NCI-H82 treated with DMSO at 0.1 percent for 48 hours (cell line): ENCODE data around the gene TNRC18.
"Not testable (repeated sequence)": the region's sequence is repeated elsewhere in the genome, so short reads cannot be mapped to it uniquely, and the experiment has no call there.

ENCODE experiments used
- DNase-seq: peaks from one replicate; lab custom pipeline; 2025; ENCODE audit not compliant: unreplicated experiment; lab: John Stamatoyannopoulos, UW

Gene TNRC18

DNA sequence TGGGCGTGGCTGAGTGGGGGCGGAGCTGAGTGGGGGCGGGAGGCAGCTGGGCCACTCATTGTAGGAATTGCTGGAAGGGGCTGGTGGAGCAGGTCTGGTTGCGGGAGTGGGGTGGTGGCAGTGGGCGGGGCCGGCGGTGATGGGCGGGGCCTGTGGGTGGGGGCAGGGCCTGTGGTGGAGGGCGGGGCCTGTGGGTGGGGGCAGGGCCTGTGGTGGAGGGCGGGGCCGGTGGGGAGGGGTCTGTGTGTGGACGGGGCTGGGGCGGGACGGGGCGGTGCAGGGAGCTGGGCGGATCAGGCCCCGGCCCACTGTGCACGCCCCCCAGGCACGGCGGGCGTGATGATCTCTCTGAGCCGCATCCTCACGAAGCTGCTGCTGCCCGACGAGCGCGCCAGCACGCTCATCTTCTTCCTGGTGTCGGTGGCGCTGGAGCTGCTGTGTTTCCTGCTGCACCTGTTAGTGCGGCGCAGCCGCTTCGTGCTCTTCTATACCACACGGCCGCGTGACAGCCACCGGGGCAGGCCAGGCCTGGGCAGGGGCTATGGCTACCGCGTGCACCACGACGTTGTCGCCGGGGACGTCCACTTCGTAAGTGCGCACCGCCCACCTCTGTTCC is 126.9 kb downstream of the TNRC18 start:
- DNase-seq: no peak

DNA sequence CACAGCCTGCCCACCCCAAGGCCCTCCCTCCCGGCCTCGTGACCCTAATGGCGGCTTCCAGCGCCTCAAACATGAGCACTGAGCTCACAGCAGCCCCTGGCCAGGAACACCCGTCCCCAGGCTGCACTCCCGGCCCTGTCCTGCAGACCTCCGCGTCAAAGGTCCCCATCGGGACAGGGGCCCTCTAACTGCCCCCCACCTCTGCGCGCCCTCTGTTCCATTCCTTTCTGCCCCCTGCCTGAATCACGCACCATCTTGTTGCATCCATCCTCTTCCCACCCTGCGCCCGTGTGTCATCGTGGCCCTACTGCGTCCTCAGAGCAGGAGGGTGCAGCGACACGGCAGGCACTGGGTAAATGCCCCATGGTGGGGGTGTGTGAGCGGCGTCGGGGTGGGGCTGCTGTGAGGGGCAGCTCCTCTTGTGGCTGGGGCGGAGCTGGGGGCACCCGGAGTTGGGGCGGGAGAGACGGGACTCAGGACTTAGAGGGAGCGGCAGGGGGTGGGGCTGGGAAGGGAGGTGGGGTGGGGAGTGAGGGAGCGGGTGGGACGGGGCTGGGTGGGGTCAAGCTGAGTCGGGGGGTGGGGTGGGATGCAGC is 127.5 kb downstream of the TNRC18 start:
- no peak for DNase-seq

DNA sequence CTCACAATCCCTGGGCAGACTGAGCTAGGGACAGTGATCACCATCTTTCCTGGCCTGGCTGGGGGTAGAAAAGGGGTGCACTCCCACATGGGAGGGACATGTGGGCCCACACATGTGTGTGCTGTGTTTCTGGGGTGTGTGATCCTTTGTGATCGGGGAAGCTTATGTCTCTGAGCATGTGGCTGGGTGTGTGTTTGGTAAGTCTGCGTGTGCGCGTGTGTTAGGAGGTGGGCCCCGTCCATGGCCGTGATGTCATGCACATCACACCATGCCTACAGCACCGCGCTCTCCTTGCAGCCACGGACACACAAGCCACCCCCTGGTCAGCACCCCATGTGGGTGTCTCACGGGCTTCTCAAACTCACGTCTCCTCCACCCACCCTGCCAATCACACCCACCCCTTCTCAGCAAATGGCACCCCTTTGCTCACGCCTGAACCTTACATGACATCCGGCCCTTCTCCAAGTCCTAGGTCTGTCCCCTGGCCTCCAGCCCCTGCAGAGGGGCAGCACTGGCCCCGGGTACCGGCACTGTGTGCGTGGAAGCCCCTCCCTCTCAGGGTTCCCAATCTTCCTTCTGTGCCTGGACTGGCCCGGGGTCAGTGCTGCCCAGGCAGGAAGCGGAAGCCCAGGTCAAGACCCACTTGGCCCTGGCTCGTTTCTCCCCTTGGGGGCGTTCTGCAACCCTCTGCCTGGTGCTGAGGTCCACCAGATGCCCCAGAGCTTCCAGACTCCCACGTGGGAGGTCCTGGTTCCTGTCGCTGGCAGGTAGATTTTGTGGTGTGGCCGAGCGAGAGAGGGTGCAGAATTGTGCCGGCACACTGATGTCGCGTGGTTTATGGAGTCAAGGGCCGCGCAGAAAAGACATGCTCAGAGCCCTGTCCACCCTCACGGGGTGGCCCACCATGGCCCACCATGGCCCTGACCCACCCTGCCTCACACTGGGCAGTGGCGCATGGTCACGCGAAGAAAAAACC is 128.3 kb downstream of the TNRC18 start:
- DNase-seq: no peak

DNA sequence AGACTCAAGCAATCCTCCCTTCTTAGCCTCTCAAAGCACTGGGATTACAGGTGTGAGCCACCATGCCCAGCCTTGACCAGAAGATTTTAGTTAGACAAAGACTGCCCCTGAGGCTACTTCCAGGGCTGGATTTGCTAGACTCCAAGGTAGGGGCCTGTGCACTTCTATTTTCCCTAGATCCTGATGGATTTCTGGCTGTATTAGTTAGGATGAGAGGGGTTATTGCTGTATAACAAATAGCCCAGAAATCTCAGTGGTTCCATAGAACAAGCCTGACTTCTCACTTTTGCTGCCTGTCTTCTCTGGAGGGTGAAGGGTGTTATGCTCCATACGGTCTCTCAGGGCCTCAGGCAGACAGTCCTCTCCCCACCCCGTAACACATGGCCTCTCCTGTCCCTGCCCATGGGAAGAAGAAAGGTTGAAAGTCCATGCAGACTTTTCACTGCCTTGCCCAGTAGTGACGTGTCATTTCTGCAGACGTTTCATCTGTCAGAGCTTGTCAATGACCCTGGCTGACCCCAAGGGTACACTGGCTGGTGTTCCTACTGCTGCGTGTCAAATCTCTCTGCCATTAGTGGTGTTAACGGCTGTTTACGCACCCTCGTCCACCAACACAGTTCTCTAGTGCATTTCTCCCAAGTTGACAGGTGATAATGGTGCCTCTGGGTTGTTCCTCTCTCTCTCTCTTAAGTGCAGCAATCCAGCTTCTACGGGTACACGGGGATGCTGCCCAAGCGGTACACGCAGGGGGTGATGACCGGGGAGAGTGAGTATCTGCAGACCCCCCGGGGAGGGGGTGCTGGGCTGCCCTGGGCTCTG is 129.3 kb downstream of the TNRC18 start:
- DNase-seq: no peak

DNA sequence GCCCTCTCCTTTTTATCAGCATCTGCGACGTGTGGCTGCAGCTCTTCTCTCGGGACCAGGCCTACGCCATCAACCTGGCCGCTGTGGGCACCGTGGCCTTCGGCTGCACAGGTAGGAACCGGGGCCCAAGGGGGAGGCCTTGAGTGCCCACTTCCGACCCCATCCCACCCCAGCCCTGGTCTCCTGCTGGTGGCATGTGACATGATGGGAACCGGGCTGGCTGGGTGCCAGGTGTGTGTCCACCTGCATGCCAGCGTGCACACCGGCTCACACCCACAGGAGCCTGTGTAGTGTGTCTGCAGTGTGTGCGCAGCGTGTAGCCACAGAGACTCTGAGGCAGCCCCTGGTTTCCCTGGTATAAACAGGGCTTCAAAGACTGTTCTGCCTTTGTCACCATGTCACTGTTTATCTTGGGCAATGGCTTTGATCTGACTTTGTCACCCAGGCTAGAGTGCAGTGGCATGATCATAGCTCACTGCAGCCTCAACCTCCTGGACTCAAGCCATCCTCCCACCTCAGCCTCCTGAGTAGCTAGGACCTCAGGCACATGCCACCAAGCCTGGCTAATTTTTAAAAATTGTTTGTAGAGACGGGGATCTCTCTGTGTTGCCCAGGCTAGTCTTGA is 131.8 kb downstream of the TNRC18 start:
- not testable (repeated sequence) for DNase-seq

DNA sequence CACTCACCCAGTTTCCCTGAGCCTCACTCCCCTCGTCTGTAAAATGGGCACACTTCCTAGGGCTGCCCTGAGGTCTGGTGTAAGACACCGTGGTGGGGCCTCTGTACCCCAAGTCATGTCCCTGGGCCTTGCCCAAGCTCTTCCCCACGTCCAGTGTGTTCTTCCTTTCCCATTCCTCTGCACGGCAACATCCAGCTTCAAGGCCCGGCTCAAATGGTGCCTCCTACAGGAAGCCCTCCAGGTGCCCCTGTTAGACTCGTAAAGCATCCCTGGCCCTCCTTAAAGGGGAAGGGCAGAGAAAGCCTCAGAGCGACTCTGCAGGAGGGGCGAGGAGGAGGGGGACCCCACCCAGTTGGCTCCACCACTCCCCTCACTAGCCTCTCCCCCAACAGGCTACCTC is 132.3 kb downstream of the TNRC18 start:
- no peak for DNase-seq

DNA sequence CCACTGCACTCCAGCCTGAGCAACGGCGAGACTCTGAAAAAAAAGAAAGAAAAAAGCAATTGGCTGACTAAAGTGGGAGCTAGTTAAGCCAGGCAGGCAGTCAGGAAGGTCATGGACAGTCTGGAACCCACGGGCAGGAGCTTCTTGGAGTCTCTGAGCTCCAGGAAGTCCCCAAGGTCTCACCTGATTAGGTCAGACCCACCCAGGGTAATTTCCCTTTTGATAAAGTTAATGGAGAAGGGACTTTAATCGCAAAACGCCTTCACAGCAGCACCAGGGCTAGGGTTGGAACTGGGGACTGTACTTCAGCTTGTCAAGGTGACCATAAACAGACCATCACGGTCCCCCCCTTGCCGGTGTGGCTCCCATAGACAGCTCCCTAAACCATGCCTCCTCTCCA is 134.3 kb downstream of the TNRC18 start:
- DNase-seq: no peak

DNA sequence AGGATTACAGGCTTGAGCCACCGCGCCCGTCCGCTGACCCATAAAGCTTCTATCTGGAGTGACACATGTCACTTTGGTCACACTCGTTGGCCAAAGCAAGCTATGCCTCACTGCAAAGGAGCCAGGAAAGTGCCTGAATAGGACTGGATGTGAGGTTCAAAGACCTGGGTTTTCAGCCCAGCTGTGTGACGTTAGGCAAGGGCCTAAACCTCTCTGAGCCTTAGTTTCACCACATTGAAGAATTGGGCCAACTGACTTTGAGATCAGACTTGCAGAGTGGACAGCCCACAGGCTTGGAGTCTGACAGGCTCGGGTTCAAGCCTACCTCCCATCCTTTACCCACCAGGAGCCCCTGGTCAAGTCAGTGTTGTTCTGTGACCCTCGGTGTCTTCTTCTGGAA is 135.1 kb downstream of the TNRC18 start:
- DNase-seq: not testable (repeated sequence)

DNA sequence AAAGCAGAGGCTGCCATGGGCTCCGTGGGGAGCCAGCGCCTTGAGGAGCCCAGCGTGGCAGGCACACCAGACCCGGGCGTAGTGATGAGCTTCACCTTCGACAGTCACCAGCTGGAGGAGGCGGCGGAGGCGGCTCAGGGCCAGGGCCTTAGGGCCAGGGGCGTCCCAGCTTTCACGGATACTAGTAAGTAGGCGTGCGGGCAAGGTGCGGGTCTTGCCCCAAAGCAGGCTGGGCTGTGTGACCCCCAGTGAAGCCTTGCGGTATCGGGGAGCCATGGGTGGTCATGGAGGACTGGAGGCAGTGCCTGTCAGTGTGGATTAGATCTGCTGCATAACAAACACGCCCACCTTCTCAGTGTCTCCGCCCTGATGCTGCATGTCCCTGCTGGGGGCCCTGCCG is 135.8 kb downstream of the TNRC18 start:
- DNase-seq: no peak

DNA sequence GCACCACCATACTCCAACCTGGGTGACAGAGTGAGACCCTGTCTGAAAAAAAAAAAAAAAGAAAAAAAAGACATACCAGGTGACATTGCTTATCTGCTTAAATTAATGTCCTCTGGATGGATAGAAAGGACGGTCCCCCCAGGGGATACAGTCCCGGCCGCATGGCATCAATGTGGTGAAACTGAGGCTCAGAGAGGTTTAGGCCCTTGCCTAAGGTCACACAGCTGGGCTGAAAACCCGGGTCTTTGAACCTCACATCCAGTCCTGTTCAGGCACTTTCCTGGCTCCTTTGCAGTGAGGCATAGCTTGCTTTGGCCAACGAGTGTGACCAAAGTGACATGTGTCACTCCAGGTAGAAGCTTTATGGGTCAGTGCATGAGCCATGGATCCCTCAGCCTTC is 136.3 kb downstream of the TNRC18 start:
- not testable (repeated sequence) for DNase-seq

DNA sequence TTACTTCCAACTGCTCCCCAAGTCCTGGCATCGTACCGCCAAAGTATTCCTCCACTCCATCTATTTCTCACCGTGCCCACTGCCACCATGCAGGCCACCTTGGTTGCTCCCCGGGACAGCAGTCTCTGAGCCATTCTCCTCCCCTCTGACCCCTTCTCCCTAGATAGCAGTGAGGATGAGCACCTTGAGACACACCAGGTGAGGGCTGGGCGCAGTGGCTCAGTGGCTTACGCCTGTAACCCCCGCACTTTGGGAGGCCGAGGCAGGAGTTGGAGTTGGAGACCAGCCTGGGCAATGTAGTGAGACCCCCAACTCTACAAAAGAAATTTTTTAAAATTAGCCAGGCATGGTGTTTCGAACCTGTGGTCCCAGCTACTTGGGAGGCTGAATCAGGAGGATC is 136.7 kb downstream of the TNRC18 start:
- DNase-seq: no peak

DNA sequence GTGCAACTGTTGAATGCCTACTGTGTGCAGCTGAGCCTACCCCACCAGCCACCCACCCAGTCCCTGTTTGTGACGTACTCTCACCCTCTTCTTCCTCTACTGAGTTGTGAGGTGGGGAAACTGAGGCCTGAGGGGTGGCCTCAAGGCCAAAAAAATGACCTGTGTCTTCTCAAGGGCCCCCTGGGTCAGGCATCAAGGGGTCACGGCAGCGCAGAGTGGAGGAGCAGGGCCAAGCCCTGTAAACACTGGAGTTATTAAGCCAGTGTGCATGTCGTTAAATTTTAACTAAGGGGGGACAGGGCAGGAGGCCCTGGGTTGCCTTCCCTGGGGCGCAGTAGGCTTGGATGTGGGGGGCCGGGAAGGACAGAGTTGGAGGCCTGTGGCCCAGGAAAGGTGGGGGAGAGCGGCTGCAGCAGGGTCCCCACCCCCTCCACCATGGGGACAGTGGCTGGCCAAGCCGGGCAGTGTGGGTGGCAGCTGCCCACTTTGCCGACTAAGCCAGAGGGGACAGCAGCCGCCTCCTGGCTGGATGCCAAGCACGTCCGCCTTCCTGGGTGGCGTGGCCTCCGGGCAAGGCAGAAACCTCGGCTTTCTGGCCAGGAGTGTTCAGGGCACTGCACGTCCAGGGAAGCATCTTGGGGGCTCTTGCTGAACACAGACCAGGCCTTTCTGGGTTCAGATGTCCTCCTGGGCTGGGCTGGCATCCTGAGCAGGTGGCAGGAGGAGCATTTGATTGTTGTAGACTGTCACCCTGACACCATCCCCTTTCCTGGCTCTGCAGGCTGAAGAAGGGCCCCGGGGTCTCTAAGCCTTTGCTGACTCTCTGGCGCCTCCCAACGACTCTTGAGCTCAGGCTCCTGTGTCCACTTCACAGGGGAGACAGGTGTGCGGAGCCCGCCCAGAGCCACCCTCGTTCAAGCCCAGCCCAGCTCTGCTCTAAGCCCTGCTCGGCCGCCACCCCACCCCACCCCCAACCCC is 139.0 kb downstream of the TNRC18 start:
- peak; percentile 84 for DNase-seq

DNA sequence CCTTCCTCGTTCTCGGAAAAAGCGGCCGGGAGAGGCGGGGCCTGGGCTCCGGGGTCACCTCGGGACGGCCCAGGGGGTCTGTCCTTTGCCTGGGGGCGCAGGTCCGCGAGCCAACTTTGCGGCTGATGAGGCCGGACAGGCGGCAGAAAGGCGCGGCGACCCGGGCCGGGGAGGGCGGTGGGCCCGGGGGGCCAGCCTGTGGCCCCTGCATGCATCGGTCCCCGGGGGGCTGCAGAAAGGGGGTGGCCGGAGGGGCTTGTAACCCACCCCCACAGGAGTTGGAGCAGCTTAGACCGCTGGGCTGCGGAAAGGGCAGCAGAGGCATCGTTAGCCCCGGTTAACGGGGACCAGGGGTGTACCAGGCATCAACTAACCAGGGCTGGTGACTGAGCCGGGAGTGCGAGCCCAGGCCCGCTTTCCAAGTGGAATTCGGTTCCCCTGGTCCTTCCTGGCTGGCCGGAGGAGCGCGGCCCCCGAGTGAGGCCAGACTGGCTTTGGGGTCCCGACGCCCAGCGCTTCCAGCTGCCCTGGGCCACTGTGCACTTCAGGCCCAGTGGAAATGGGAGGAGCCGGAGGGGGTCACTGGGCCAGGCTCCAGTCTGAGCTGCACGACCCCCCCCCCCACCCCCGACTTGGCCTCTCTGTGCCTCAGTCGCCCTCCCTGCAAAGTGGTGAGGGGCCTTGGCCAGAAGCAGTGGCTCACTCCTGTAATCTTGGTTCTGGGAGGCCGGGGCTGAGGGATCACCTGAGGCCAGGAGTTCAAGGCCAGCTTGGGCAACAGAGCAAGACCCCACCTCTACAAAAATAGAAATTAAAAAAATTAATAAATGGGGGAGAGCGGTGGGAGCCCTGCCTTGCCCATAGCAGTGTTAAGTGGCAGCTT is 140.0 kb downstream of the TNRC18 start:
- DNase-seq: no peak

DNA sequence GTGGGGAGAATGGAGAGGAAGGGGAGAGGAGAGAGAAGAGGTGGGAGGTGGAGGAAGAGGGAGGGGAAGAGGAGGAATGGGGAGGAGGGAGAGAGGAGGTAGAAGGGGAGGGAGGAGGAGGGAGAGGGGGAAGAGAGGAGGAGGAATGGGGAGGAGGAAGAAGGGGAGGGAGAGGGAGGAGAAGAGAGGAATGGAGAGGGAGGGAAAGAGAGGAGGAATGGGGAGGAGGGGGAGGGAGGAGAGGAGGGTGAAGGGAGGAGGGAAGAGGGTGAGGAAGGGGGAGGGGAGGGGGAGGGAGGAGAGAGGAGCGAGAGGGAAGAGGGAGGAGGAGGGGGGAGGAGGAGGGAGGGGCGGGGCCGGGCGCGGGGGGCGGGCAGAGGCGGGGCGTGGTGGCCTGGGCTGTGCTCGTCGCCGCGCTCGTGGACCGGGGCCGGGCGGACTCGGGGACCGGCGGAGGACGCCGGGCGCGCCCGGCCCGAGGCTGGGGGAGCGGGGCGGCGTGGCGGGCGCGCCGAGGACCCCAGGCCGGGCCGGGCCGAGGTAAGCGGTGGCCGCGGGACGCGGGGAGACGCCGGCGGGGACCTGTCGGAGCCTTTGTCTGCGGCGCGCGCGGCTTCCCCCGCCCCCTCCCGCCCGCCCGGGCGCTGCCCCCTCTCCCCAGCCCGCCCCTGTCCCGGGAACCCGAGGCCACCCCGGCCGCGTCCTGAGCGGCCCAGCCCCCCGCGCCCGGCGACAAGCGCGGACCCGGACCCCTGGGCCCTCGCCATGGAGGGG is 140.9 kb downstream of the TNRC18 start, which contains the start of gene SLC29A4:
TSS of gene SLC29A4 (plus strand) at position 401 of the 774 bp plus-strand sequence. CDS start 4,874 bp downstream, outside the sequence.
- DNase-seq: no peak

DNA sequence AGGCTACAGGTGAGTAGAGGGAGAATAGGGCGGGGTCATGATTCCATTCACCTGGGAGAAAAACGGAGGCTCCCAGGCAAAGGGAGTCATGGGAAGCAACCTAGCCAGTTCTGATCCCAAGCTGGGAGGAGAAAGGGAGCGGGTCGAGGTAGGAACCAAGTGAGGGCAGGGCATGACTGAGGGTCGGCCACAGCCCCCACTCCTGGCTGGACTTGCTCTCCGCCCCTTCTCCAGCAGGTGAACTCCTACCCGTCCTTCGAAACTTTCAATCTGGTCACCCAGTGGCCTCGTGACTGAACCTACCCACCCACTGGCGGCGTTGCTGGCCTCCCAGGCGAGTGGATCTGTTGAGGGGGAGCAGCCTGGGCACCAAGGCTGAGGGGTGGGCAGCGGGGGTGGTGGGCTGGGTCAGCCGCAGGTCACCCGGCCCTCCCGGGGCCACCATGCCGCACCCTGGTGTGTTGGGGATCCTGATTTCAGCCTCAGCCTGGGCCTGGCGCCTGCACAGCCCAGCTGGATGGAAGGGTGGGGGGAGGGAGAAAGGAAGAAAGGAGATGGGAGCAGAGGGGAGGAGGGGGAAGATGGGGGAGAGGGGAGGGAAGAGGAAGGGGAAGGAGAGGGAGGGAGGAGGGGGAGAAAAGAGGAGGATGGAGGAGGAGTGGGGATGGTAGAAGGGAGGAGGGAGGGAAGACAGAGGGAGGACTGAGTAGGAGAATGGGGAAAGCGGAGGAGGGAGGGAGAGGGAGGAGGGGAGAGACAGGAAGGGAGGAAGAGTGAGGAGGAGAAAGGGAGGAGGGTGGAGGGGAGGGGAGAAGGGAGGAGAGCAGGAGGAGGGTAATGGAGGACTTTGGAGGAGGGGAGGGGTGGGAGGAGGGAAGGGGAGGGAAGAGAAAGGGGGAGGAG is 141.8 kb downstream of the TNRC18 start:
- DNase-seq: not testable (repeated sequence)

DNA sequence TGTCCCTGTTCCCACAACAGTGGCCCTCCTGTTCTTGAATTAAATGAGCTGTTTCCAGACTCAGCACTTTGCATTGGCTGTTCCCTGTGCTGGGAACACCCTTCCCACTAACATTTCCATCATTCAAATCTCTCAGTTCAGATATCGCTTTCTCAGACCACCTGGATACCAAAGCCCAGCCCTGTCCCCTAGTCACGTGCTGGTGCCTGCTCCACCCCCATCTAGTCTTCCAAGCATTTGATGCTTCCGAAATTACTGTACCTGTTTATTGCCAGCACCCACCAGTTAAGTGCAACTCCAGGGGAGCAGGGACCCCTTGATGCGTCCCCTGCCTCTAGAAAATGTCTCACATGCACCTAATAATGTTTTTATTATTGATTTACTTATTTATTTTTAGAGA is 143.9 kb downstream of the TNRC18 start:
- no peak for DNase-seq

DNA sequence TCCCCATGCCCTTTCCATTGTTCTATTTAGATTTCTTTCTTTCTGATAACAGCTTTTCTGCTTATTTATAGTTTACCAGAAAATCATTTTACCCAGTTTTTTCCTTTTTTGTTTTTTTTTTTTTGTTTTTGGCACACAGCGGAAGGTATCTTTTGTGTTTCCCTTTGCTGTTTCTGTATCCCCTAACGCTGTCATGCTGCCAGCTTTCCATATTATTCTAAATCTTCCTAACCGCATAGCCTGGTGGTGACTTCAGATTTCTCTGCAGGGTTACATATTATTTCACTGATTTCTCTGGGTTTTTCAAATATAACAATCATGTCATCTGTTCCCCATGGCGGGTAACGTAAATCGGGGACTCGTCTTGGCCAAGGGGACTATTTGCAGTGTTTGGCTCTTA is 144.9 kb downstream of the TNRC18 start:
- no peak for DNase-seq
